H9 (cell line): ENCODE measurements around the gene STARD8. TPM values are rescaled to one million over a fixed set of nuclear protein-coding genes. Genes with fewer than 3 reads are reported as not detected.

Experiments used
- DNase-seq: peaks from one replicate; pipeline ENCODE4 v3.0.0-alpha.2; 2017
- H2AFZ ChIP-seq: one replicate; pipeline ENCODE4 v1.6.1; 2013; ENCODE audit warnings: mild to moderate bottlenecking, low read length, control low read depth, moderate library complexity
- H2AK5ac ChIP-seq: 2 replicates; pipeline ENCODE4 v1.6.1; 2013; ENCODE audit warnings: low read length, control low read depth, mixed read lengths; ENCODE audit not compliant: insufficient read length
- H2BK120ac ChIP-seq: one replicate; pipeline ENCODE4 v1.6.1; 2013; ENCODE audit warnings: low read depth, mild to moderate bottlenecking, low read length, control low read depth, inconsistent platforms; ENCODE audit not compliant: poor library complexity, severe bottlenecking
- H2BK12ac ChIP-seq: 2 replicates; pipeline ENCODE4 v1.6.1; 2013; ENCODE audit warnings: low read length, control low read depth, mixed read lengths, low read depth; ENCODE audit not compliant: insufficient read length
- H2BK15ac ChIP-seq: 2 replicates; pipeline ENCODE4 v1.6.1; 2013; ENCODE audit warnings: low read depth, low read length, control low read depth
- H2BK20ac ChIP-seq: one replicate; pipeline ENCODE4 v1.6.1; 2013; ENCODE audit warnings: low read depth, mild to moderate bottlenecking, low read length, control low read depth, inconsistent platforms; ENCODE audit not compliant: poor library complexity, severe bottlenecking
- H2BK5ac ChIP-seq: 2 replicates; pipeline ENCODE4 v1.6.1; 2013; ENCODE audit warnings: low read length, control low read depth, mixed read lengths; ENCODE audit not compliant: insufficient read length
- H3K14ac ChIP-seq: 2 replicates; pipeline ENCODE4 v1.6.1; 2013; ENCODE audit warnings: low read length, control low read depth; ENCODE audit not compliant: insufficient read depth
- H3K18ac ChIP-seq: 2 replicates; pipeline ENCODE4 v1.6.1; 2013; ENCODE audit warnings: low read depth, mild to moderate bottlenecking, mixed read lengths, low read length, control low read depth; ENCODE audit not compliant: insufficient read length
- H3K23ac ChIP-seq: 2 replicates; pipeline ENCODE4 v1.6.1; 2013; ENCODE audit warnings: low read length, control low read depth, mixed read lengths, low read depth; ENCODE audit not compliant: insufficient read length
- H3K23me2 ChIP-seq: 2 replicates; pipeline ENCODE4 v1.6.1; 2013; ENCODE audit warnings: low read depth, mild to moderate bottlenecking, mixed read lengths, low read length, control low read depth; ENCODE audit not compliant: insufficient read length, poor library complexity, severe bottlenecking
- H3K27ac ChIP-seq: 2 replicates; pipeline ENCODE4 v1.5.1; 2013; ENCODE audit warnings: low read length, control low read depth, mixed read lengths, low read depth; ENCODE audit not compliant: insufficient read length
- H3K27me3 ChIP-seq: 2 replicates; pipeline ENCODE4 v1.6.1; 2013; ENCODE audit warnings: low read length, control low read depth, inconsistent platforms; ENCODE audit not compliant: insufficient read depth
- H3K4ac ChIP-seq: 2 replicates; pipeline ENCODE4 v1.6.1; 2013; ENCODE audit warnings: low read depth, mild to moderate bottlenecking, control low read depth, inconsistent platforms, low read length, moderate library complexity
- H3K4me1 ChIP-seq: 2 replicates; pipeline ENCODE4 v1.6.1; 2013; ENCODE audit warnings: low read length, control low read depth, inconsistent platforms; ENCODE audit not compliant: insufficient read depth
- H3K4me2 ChIP-seq: 2 replicates; pipeline ENCODE4 v1.6.1; 2013; ENCODE audit warnings: low read length, control low read depth, mixed read lengths; ENCODE audit not compliant: insufficient read length, insufficient read depth
- H3K56ac ChIP-seq: 2 replicates; pipeline ENCODE4 v1.6.1; 2013; ENCODE audit warnings: low read depth, mild to moderate bottlenecking, mixed read lengths, low read length, control low read depth; ENCODE audit not compliant: insufficient read length
- H3K79me1 ChIP-seq: 2 replicates; pipeline ENCODE4 v1.6.1; 2013; ENCODE audit warnings: low read depth, mild to moderate bottlenecking, moderate library complexity, low read length, control low read depth, inconsistent platforms; ENCODE audit not compliant: insufficient read depth, poor library complexity, severe bottlenecking
- H3K79me2 ChIP-seq: 2 replicates; pipeline ENCODE4 v1.6.1; 2013; ENCODE audit warnings: low read length, control low read depth, inconsistent platforms; ENCODE audit not compliant: insufficient read depth
- H3K9ac ChIP-seq: 2 replicates; pipeline ENCODE4 v1.6.1; 2013; ENCODE audit warnings: low read length, control low read depth, mixed read lengths; ENCODE audit not compliant: insufficient read length; ENCODE audit errors: extremely low read depth
- H3K9me3 ChIP-seq: one replicate; pipeline ENCODE4 v1.6.1; 2013; ENCODE audit warnings: low read depth, low read length, inconsistent platforms; ENCODE audit not compliant: control insufficient read depth
- H3T11ph ChIP-seq: one replicate; pipeline ENCODE4 v1.6.1; 2013; ENCODE audit warnings: mild to moderate bottlenecking, low read length, control low read depth, inconsistent platforms
- H4K20me1 ChIP-seq: one replicate; pipeline ENCODE4 v1.6.1; 2013; ENCODE audit not compliant: control insufficient read depth, insufficient read length, insufficient read depth
- H4K5ac ChIP-seq: 2 replicates; pipeline ENCODE4 v1.6.1; 2013; ENCODE audit warnings: low read depth, mild to moderate bottlenecking, mixed read lengths, low read length, control low read depth; ENCODE audit not compliant: insufficient read length
- H4K8ac ChIP-seq: replicated peaks from 2 replicates; pipeline ENCODE4 v1.6.1; 2013; ENCODE audit warnings: low read length, control low read depth, mixed read lengths, low read depth; ENCODE audit not compliant: insufficient read length
- H4K91ac ChIP-seq: 2 replicates; pipeline ENCODE4 v1.6.1; 2013; ENCODE audit warnings: low read depth, mild to moderate bottlenecking, moderate library complexity, mixed read lengths, low read length, control low read depth; ENCODE audit not compliant: insufficient read length
- H3K27ac Mint-ChIP-seq, 3 experiments: 2 replicates in 2 of 3; 3 replicates in 1 of 3; pipeline ENCODE4 v1.8.0; 2020 to 2021; ENCODE audit warnings: mixed read lengths in 3 of 3, mild to moderate bottlenecking in 1 of 3, moderate library complexity in 1 of 3
- H3K27me3 Mint-ChIP-seq: 2 replicates; pipeline ENCODE4 v1.8.0; 2021; ENCODE audit warnings: low read depth, mild to moderate bottlenecking, moderate library complexity, mixed read lengths
- H3K36me3 Mint-ChIP-seq, 3 experiments: 2 replicates in 2 of 3; 3 replicates in 1 of 3; pipeline ENCODE4 v1.8.0; 2020 to 2021; ENCODE audit warnings: low read depth in 3 of 3, mixed read lengths in 3 of 3; ENCODE audit not compliant: insufficient read depth in 1 of 3
- H3K4me1 Mint-ChIP-seq, 2 experiments: 2 replicates each; pipeline ENCODE4 v1.8.0; 2020; ENCODE audit warnings: mixed read lengths in 2 of 2
- H3K4me3 Mint-ChIP-seq, 2 experiments: 2 replicates in 1 of 2; 3 replicates in 1 of 2; pipeline ENCODE4 v1.8.0; 2020 to 2021; ENCODE audit warnings: mild to moderate bottlenecking in 2 of 2, mixed read lengths in 2 of 2, moderate library complexity in 1 of 2
- H3K9me3 Mint-ChIP-seq, 2 experiments: 2 replicates in 1 of 2; 3 replicates in 1 of 2; pipeline ENCODE4 v1.8.0; 2020; ENCODE audit warnings: mild to moderate bottlenecking in 2 of 2, mixed read lengths in 2 of 2, moderate library complexity in 1 of 2
- WGBS: extraction: QIAGEN DNeasy Blood & Tissue Kit; methylation state at CpG from one replicate; pipeline ENCODE4 v1.1.7; 2013; ENCODE audit warnings: missing lambda C conversion rate, low lambda C conversion rate, mixed read lengths; ENCODE audit not compliant: insufficient read length; ENCODE audit errors: extremely low coverage; 5-methylcytosine and 5-hydroxymethylcytosine counted together
- total RNA-seq: library from RNA; stranded (reverse); gene quantifications from 2 replicates; pipeline ENCODE4 v1.2.1, GENCODE V29; 2021
- TF ChIP-seq, protein P1 (sequence below): fragments of 200-600 bp; sonication (generic); conservative IDR thresholded peaks from 3 replicates; pipeline ENCODE4 v1.8.0; 2021; ENCODE audit warnings: antibody characterized with exemption, mild to moderate bottlenecking

The STARD8 gene
- total RNA-seq, 1 experiment from 2014 or later = 0.52 TPM

DNA sequence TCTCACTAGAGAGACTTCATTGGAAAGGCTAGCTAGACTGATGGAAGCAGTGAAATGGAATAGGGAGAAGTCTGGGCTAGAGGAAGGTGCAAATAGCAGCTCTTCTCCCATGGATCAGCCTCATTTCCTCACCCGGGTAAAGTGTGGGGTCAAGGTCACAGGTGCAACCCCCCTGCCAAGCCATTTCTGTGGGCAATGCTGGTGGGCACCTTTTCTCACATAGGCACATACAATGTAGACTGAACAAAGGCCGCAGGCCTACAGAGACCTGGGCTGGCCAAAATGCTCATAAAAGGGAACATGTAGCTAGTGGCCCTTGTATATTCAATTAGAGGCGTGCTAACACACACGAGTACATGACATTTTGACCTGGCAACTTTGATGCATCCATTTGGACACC, 109.9 kb downstream of the STARD8 start:
- Histone ChIP-seq H3K9me3 (peaks cover 63% of the 10 kb centered on the region), H2BK20ac (no peak overlapping the region), H4K91ac (no peak overlapping the region), H2BK12ac (no peak overlapping the region), H3K14ac (no peak overlapping the region), H2BK5ac (no peak overlapping the region), H3K4me1 (no peaks in the 10 kb centered on the region), H3K4ac (no peak overlapping the region), H3K79me2 (no peaks in the 10 kb centered on the region), H3K4me2 (no peak overlapping the region), H2BK15ac (no peak overlapping the region), H3K79me1 (no peaks in the 10 kb centered on the region), H2AFZ (no peak overlapping the region), H3K27me3 (no peaks in the 10 kb centered on the region), H3T11ph (no peak overlapping the region), H3K18ac (no peak overlapping the region), H2AK5ac (no peak overlapping the region), H3K27ac (no peak overlapping the region), H4K20me1 (no peaks in the 10 kb centered on the region), H2BK120ac (no peak overlapping the region), H3K23ac (no peak overlapping the region), H4K8ac (no peak overlapping the region), H3K9ac (no peak overlapping the region), H3K23me2 (no peaks in the 10 kb centered on the region), H4K5ac (no peak overlapping the region), H3K56ac (no peak overlapping the region)
- no CpG with 5 or more reads among the region's 4 CpGs for WGBS
- Mint-ChIP-seq H3K27me3 (peaks cover 16% of the 10 kb centered on the region), H3K4me3 (no peak overlapping the region), H3K9me3 (peaks cover 71 to 79% of the 10 kb centered on the region in 2 experiments), H3K4me1 (no peaks in the 10 kb centered on the region), H3K36me3 (peaks cover 0 to 4% (median 2%) of the 10 kb centered on the region in 3 experiments; a peak in 4 of 7 replicates), H3K27ac (no peak overlapping the region)
- TF ChIP-seq, protein P1, sequence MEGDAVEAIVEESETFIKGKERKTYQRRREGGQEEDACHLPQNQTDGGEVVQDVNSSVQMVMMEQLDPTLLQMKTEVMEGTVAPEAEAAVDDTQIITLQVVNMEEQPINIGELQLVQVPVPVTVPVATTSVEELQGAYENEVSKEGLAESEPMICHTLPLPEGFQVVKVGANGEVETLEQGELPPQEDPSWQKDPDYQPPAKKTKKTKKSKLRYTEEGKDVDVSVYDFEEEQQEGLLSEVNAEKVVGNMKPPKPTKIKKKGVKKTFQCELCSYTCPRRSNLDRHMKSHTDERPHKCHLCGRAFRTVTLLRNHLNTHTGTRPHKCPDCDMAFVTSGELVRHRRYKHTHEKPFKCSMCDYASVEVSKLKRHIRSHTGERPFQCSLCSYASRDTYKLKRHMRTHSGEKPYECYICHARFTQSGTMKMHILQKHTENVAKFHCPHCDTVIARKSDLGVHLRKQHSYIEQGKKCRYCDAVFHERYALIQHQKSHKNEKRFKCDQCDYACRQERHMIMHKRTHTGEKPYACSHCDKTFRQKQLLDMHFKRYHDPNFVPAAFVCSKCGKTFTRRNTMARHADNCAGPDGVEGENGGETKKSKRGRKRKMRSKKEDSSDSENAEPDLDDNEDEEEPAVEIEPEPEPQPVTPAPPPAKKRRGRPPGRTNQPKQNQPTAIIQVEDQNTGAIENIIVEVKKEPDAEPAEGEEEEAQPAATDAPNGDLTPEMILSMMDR = no peak
- DNase-seq = no peak
